NCI-H2171 (cell line): Measurements from ENCODE around the gene DNAJC11.
"Not testable (repeated sequence)": the region's sequence is repeated elsewhere in the genome, so short reads cannot be mapped to it uniquely, and the experiment has no call there.

Experiments used
- DNase-seq: peaks from one replicate; lab custom pipeline; 2025; lab: John Stamatoyannopoulos, UW

Gene DNAJC11

DNA sequence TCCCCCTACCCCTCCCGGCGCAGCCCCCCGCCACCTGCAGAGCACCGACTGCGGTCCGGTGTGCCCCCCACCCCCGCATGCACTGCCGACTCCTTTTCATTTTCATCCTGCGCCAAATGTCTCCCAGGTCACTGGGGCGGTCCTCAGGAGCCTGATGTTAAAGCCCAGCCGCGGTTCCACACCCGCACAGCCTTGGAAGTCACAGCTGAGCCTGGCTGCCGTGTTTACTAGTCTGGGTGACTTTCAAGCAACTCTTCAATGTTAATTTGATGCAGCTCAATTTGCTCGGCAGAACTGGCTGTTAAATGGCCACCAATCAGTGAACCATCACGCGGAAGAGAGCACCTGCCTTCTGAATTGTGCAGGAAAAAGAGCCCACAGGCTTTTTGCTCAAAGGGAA, 49.7 kb downstream of the DNAJC11 start:
- no peak for DNase-seq

DNA sequence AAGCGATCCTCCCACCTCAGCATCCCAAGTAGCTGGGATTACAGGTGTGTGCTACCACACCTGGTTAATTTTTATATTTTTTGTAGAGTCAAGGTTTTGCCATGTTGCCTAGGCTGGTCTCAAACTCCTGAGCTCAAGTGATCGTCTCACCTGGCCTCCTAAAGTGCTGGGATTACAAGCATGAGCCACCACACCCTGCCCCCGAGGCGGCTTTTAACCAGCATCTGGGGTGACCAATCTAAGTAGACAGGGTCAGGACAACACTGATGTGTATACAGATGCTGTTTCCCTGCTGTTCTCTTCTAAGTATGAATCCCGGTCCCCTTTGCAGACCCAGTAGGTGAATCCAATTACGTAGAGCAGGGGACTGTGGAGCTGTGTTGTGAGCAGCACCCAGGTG, 53.1 kb downstream of the DNAJC11 start:
- no peak for DNase-seq

DNA sequence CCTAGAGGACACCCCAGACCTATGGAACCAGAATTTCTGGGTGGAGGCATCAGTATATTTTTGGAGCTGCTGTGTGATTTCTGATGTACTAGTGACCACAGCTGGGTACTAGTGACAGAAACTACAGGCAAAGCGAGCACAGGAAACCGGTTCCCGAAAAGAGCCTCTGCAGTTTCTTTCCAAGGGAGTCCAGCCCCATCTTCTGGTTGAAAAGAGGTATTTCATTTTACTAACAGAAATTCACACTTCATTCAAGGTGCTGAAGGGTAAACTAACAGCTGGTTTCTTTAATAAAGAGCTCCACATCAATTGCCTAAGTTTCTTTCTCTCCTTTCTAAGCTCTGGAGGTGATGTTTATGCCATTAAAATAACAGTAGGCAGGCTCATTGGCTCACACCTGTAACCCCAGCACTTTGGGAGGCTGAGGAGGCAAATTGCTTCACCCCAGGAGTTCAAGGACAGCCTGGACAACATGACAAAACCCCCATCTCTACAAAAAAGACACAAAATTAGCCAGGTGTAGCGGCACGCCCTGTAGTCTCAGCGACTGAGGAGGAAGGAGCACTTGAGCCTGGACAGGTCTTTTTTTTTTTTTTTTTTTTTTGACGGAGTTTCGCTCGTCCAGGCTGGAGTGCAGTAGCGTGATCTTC, 55.0 kb downstream of the DNAJC11 start:
- peak; percentile 12 for DNase-seq

GRCh38 chr1:6645018-6645417, 56.6 kb downstream of the DNAJC11 start:
- DNase-seq: no peak

- DNase-seq: not testable (repeated sequence)
These were observed 60.7 kb downstream of the DNAJC11 start for GRCh38 chr1:6640867-6641266.

DNA sequence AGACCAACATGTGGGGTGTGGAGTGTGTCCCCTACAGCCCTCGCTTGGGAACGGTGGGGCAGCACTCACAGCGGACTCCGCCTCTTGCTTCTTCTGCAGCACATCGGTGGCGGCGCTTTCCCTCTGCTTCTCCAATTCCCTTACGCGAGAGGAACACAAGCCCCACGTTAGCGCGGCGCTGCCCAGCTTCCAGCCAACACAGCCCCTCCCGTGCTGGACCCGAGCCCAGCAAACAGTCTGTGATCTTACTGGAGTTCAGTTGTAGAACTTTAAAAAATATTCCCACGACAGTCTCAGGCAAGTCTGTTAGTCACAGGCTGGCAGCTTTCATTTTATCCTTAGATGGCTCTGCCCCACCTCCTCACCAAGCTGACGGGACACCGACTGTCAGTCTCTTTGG, 63.4 kb downstream of the DNAJC11 start:
- DNase-seq: no peak

DNA sequence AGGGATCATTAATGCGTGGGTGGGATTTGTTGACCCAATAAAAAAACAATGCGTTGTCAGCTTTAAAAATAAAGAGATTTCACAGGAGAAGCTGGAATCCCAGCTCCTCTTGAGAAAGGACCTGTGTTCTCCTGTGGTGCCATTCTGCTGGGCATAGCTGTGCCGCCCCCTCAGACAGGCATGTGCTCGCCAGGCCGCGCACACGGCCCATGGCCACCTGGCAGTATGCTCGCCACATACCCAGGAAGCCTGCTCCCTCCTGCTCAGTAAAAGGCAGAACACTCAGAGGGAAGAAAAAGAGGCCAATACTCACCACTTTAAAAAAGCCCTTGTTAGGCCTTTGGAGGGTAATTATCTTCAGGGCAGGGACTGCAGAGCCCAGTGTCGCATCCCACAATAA, 63.8 kb downstream of the DNAJC11 start:
- no peak for DNase-seq

GRCh38 chr1:6636778-6637177, 64.8 kb downstream of the DNAJC11 start:
- DNase-seq: not testable (repeated sequence)

- no peak for DNase-seq
These were observed 65.5 kb downstream of the DNAJC11 start for GRCh38 chr1:6635910-6636760.

GRCh38 chr1:6635161-6635909, 66.3 kb downstream of the DNAJC11 start:
- DNase-seq: no peak

GRCh38 chr1:6634371-6635052, 67.1 kb downstream of the DNAJC11 start:
- DNase-seq: no peak

DNA sequence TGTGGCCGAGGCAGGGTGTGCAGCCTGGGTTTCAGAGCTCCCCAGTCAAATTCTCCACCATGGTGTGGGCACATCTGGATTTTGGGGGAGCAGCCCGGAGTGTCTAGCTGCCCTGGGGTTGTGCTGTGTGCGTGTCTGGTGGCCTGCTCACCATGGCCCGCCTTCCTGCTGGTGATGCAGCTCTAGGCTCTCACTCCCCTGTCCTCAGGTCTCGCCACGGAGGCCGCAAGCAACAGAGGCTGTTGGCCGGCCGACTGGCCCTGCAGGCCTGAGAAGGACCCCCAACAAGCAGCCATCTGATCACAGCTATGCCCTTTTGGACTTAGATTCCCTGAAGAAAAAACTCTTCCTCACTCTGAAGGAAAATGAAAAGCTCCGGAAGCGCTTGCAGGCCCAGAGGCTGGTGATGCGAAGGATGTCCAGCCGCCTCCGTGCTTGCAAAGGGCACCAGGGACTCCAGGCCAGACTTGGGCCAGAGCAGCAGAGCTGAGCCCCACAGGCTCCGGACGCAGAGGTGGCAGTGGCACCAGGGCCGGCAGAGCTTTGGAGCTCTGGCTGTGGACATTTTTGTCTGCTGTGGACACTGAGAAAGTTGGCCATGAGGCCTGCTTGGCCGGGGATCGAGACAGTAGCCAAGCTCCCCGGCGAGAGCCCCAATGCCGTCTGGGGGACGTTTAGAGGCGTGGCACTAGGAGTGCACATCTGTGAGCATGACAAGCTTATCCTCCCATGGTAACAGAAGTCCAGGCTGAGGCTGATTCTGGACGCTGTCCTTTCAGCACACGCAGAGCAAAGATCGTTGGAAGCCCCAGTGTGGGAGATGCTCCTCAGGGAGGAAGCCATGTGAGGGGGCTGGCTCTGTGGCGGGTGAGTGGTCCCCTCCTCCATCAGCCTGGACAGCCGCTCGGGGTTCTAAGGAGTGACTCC, 68.8 kb downstream of the DNAJC11 start:
- DNase-seq: no peak

DNA sequence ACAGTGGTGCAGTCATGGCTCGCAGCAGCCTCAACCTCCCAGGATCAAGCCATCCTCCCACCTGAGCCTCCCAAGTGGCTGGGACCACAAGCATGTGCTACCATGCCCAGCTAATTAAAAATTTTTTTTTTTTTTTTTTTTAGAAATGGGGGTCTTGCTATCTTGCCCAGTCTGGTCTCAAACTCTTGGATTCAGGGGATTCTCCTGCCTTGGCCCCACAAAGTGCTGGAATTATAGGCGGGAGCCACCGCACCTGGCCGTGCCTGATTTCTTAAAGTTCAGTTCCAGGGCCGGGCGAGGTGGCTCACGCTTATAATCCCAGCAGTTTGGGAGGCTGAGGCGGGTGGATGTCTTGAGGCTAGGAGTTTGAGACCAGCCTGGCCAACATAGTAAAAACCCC, 70.6 kb downstream of the DNAJC11 start:
- no peak for DNase-seq

- no peak for DNase-seq
These were observed 71.6 kb downstream of the DNAJC11 start for GRCh38 chr1:6630027-6630426.

DNA sequence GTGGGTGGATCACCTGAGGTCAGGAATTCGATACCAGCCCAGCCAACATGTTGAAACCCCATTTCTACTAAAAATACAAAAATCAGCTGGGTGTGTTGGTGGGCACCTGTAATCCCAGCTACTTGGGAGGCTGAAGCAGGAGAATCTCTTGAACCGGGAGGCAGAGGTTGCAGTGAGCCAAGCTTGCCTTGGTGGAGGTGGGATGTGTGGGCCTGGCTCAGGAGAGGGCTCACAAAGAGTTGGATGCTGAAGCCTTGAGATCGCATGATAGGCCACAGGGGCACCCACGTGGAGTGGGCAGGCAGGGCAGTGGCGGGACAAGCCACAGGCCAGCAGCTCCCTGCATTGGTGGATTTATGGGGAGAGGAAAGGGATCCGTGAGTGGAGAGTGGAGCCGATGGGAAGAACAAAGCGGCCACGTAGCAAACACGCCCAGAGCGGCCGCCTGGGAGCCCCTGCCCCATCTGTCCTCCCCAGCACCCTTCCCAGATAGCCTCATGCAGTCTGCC, 72.6 kb downstream of the DNAJC11 start:
- DNase-seq: no peak

- no peak for DNase-seq
These were observed 73.6 kb downstream of the DNAJC11 start for GRCh38 chr1:6627841-6628545.

GRCh38 chr1:6627031-6627430, 74.6 kb downstream of the DNAJC11 start:
- DNase-seq: no peak

GRCh38 chr1:6625584-6626149, 75.9 kb downstream of the DNAJC11 start:
- no peak for DNase-seq

GRCh38 chr1:6624710-6625583, 76.7 kb downstream of the DNAJC11 start, which contains the start of gene THAP3:
TSS of gene THAP3 (plus strand) at chr1:6624868. CDS start at chr1:6625219, 351 bp downstream.
- DNase-seq: peak; percentile 86
